ENCODE data around the gene AIF1L. TPM values are rescaled to one million over a fixed set of nuclear protein-coding genes. Genes with fewer than 3 reads are reported as not detected.

Gene AIF1L
- total RNA-seq, 1 donor from 2014 or later = 0.27 TPM

GRCh38 chr9:131065599-131065998 lies 30.7 kb upstream of the AIF1L start:
- no peaks in the 10 kb centered on the region for H3K36me3 Mint-ChIP-seq (ENCODE audit: low read depth)

GRCh38 chr9:131067625-131068024 lies 28.7 kb upstream of the AIF1L start:
- intact Hi-C loops (cut with micrococcal nuclease) = no loop called here
- Mint-ChIP-seq H3K9me3 (no peaks in the 10 kb centered on the region), H3K27ac (no peak overlapping the region), H3K36me3 (ENCODE audit: low read depth) (no peaks in the 10 kb centered on the region), H3K4me3 (ENCODE audit: low read depth) (no peak overlapping the region), H3K27me3 (ENCODE audit: low read depth) (no peaks in the 10 kb centered on the region), H3K4me1 (ENCODE audit: low read depth) (no peaks in the 10 kb centered on the region)
- DNase-seq (ENCODE audit: low spot score) = no peak

More at GRCh38 chr9:131065599-131065998, 30.7 kb upstream of the AIF1L start:
- Mint-ChIP-seq H3K4me1 (ENCODE audit: low read depth) (no peaks in the 10 kb centered on the region), H3K27me3 (ENCODE audit: low read depth) (no peaks in the 10 kb centered on the region), H3K9me3 (no peaks in the 10 kb centered on the region), H3K27ac (no peak overlapping the region), H3K4me3 (ENCODE audit: low read depth) (no peak overlapping the region)
- intact Hi-C loops (cut with micrococcal nuclease) = no loop called here
- no peak for DNase-seq (ENCODE audit: low spot score)

- no peaks in the 10 kb centered on the region for H3K9me3 Mint-ChIP-seq
- H3K36me3 Mint-ChIP-seq (ENCODE audit: low read depth) = no peaks in the 10 kb centered on the region
- H3K4me1 Mint-ChIP-seq (ENCODE audit: low read depth) = no peaks in the 10 kb centered on the region
- H3K27ac Mint-ChIP-seq = no peak overlapping the region
- H3K27me3 Mint-ChIP-seq (ENCODE audit: low read depth) = no peaks in the 10 kb centered on the region
- DNase-seq (ENCODE audit: low spot score) = no peak
- intact Hi-C loops (cut with micrococcal nuclease) = no loop called here
- H3K4me3 Mint-ChIP-seq (ENCODE audit: low read depth) = no peak overlapping the region
Measured at GRCh38 chr9:131068076-131068816, 28.1 kb upstream of the AIF1L start.

GRCh38 chr9:131069699-131070098 lies 26.6 kb upstream of the AIF1L start:
- Mint-ChIP-seq H3K4me1 (ENCODE audit: low read depth) (no peaks in the 10 kb centered on the region), H3K36me3 (ENCODE audit: low read depth) (no peaks in the 10 kb centered on the region), H3K4me3 (ENCODE audit: low read depth) (no peak overlapping the region), H3K9me3 (no peaks in the 10 kb centered on the region), H3K27ac (no peak overlapping the region), H3K27me3 (ENCODE audit: low read depth) (no peaks in the 10 kb centered on the region)
- no peak for DNase-seq (ENCODE audit: low spot score)
- intact Hi-C loops (cut with micrococcal nuclease) = no loop called here

- H3K27me3 Mint-ChIP-seq (ENCODE audit: low read depth) = no peaks in the 10 kb centered on the region
Measured at GRCh38 chr9:131072107-131072870, 24.0 kb upstream of the AIF1L start.

GRCh38 chr9:131072871-131073237 lies 23.5 kb upstream of the AIF1L start:
- no peaks in the 10 kb centered on the region for H3K27me3 Mint-ChIP-seq (ENCODE audit: low read depth)
- no peak overlapping the region for H3K27ac Mint-ChIP-seq
- H3K4me3 Mint-ChIP-seq (ENCODE audit: low read depth) = no peak overlapping the region
- H3K4me1 Mint-ChIP-seq (ENCODE audit: low read depth) = no peaks in the 10 kb centered on the region
- no peak for DNase-seq (ENCODE audit: low spot score)
- intact Hi-C loops (cut with micrococcal nuclease) = no loop called here
- no peaks in the 10 kb centered on the region for H3K9me3 Mint-ChIP-seq
- no peaks in the 10 kb centered on the region for H3K36me3 Mint-ChIP-seq (ENCODE audit: low read depth)

More at GRCh38 chr9:131072107-131072870, 24.0 kb upstream of the AIF1L start:
- no peaks in the 10 kb centered on the region for H3K36me3 Mint-ChIP-seq (ENCODE audit: low read depth)
- intact Hi-C loops (cut with micrococcal nuclease) = no loop called here
- no peaks in the 10 kb centered on the region for H3K4me1 Mint-ChIP-seq (ENCODE audit: low read depth)
- no peak for DNase-seq (ENCODE audit: low spot score)
- H3K4me3 Mint-ChIP-seq (ENCODE audit: low read depth) = no peak overlapping the region
- no peak overlapping the region for H3K27ac Mint-ChIP-seq
- no peaks in the 10 kb centered on the region for H3K9me3 Mint-ChIP-seq

GRCh38 chr9:131076347-131077195 lies 19.8 kb upstream of the AIF1L start:
- DNase-seq (ENCODE audit: low spot score) = no peak
- no peaks in the 10 kb centered on the region for H3K9me3 Mint-ChIP-seq
- no peak overlapping the region for H3K27ac Mint-ChIP-seq
- H3K27me3 Mint-ChIP-seq (ENCODE audit: low read depth) = no peaks in the 10 kb centered on the region
- no peaks in the 10 kb centered on the region for H3K36me3 Mint-ChIP-seq (ENCODE audit: low read depth)
- no peaks in the 10 kb centered on the region for H3K4me1 Mint-ChIP-seq (ENCODE audit: low read depth)
- no peak overlapping the region for H3K4me3 Mint-ChIP-seq (ENCODE audit: low read depth)
- intact Hi-C loops (cut with micrococcal nuclease) = no loop called here

- Mint-ChIP-seq H3K9me3 (no peaks in the 10 kb centered on the region), H3K36me3 (ENCODE audit: low read depth) (no peaks in the 10 kb centered on the region), H3K4me3 (ENCODE audit: low read depth) (no peak overlapping the region), H3K27me3 (ENCODE audit: low read depth) (no peaks in the 10 kb centered on the region), H3K4me1 (ENCODE audit: low read depth) (no peaks in the 10 kb centered on the region), H3K27ac (no peak overlapping the region)
- intact Hi-C loops (cut with micrococcal nuclease) = no loop called here
- no peak for DNase-seq (ENCODE audit: low spot score)
Measured at GRCh38 chr9:131078427-131079366, 17.6 kb upstream of the AIF1L start.

GRCh38 chr9:131080589-131080988 lies 15.7 kb upstream of the AIF1L start:
- Mint-ChIP-seq H3K9me3 (no peaks in the 10 kb centered on the region), H3K4me3 (ENCODE audit: low read depth) (no peak overlapping the region), H3K27ac (no peak overlapping the region), H3K36me3 (ENCODE audit: low read depth) (no peaks in the 10 kb centered on the region), H3K4me1 (ENCODE audit: low read depth) (no peaks in the 10 kb centered on the region), H3K27me3 (ENCODE audit: low read depth) (no peaks in the 10 kb centered on the region)
- intact Hi-C loops (cut with micrococcal nuclease) = no loop called here
- DNase-seq (ENCODE audit: low spot score) = no peak

- no peak for DNase-seq (ENCODE audit: low spot score)
- intact Hi-C loops (cut with micrococcal nuclease) = no loop called here
- no peaks in the 10 kb centered on the region for H3K27me3 Mint-ChIP-seq (ENCODE audit: low read depth)
- no peaks in the 10 kb centered on the region for H3K9me3 Mint-ChIP-seq
- no peaks in the 10 kb centered on the region for H3K36me3 Mint-ChIP-seq (ENCODE audit: low read depth)
- no peaks in the 10 kb centered on the region for H3K4me1 Mint-ChIP-seq (ENCODE audit: low read depth)
- no peak overlapping the region for H3K4me3 Mint-ChIP-seq (ENCODE audit: low read depth)
- H3K27ac Mint-ChIP-seq = no peak overlapping the region
Measured at GRCh38 chr9:131081868-131082267, 14.5 kb upstream of the AIF1L start.

- Mint-ChIP-seq H3K4me3 (ENCODE audit: low read depth) (no peak overlapping the region), H3K27ac (no peak overlapping the region), H3K27me3 (ENCODE audit: low read depth) (no peaks in the 10 kb centered on the region), H3K4me1 (ENCODE audit: low read depth) (no peaks in the 10 kb centered on the region), H3K9me3 (no peaks in the 10 kb centered on the region), H3K36me3 (ENCODE audit: low read depth) (no peaks in the 10 kb centered on the region)
- DNase-seq (ENCODE audit: low spot score) = no peak
- intact Hi-C loops (cut with micrococcal nuclease) = no loop called here
Measured at GRCh38 chr9:131082774-131083512, 13.4 kb upstream of the AIF1L start.

Data from activated T-helper 2 cell treated with anti-CD3 and anti-CD28 coated beads, Interferon-gamma antibody, Interleukin-2, Interleukin-4, amounts not matched to agents 10 μg/mL and 5 μg/mL and 100 μg/mL, durations not matched to agents 14 hours and 24 hours and 36 hours (primary cell).